HepG2 (cell line): ENCODE results near the gene PARP3. TPM values are rescaled to one million over a fixed set of nuclear protein-coding genes. Genes with fewer than 3 reads are reported as not detected.
A peak's percentile ranks its signal among the peaks of the same experiment; 100 is the strongest.

Experiments
- ATAC-seq: fragments of 200-7000 bp; cut with Tn5 transposase; 3 replicates; pipeline ENCODE4 v1.9.1; 2020; ENCODE audit warnings: mild to moderate bottlenecking, moderate library complexity
- BruUV-seq: library from RNA; stranded (reverse); fragments of 400-500 nt; replicated peaks from 2 replicates; lab custom pipeline; 2021; lab: Mats Ljungman, UMichigan
- CTCF ChIA-PET: fragments of 300-600 bp; formaldehyde crosslinking; extraction: SDS; loops from one replicate; lab custom pipeline; 2021; ENCODE audit warnings: low total read pairs, inconsistent platforms, low intra/inter-chr PET ratio; lab: Yijun Ruan, JAX
- POLR2A ChIA-PET: fragments of 350-600 bp; sonication (Branson Sonifier 250); formaldehyde crosslinking; loops from one replicate; lab custom pipeline; 2020; ENCODE audit warnings: antibody characterized with exemption, inconsistent platforms; lab: Yijun Ruan, JAX
- DNase-seq: peaks from one replicate; pipeline ENCODE4 v3.0.0-alpha.2; 2015; ENCODE audit warnings: low spot score
- FAIRE-seq: peaks from 3 replicates; lab custom pipeline; 2011; peaks lifted over from hg19 to GRCh38; lab: Jason Lieb, UNC
- H2AFZ ChIP-seq: one replicate; pipeline ENCODE4 v1.6.1; 2011; ENCODE audit warnings: low read length, inconsistent platforms
- H3K27ac ChIP-seq: fragments of 300-600 bp; 3 replicates; pipeline ENCODE4 v1.8.0; 2011; ENCODE audit warnings: mixed run types, mild to moderate bottlenecking, mixed read lengths, low read length, inconsistent platforms; ENCODE audit not compliant: insufficient read depth; ENCODE audit errors: extremely low read length
- H3K27me3 ChIP-seq, 2 experiments: fragments of 200-600 bp in 1 of 2; 2 replicates in 1 of 2; 3 replicates in 1 of 2; pipeline versions ENCODE4 v1.6.0 to v1.8.0; 2011; ENCODE audit warnings: low read length in 2 of 2, mild to moderate bottlenecking in 2 of 2, moderate library complexity in 2 of 2, inconsistent platforms in 1 of 2; ENCODE audit not compliant: insufficient read depth in 2 of 2, control insufficient read depth in 1 of 2
- H3K36me3 ChIP-seq, 2 experiments: fragments of 200-600 bp in 1 of 2; replicated peaks in 1 of 2; 2 replicates in 1 of 2; 3 replicates in 1 of 2; pipeline versions ENCODE4 v1.5.1 to v1.8.0; 2011; ENCODE audit warnings: low read length in 2 of 2, inconsistent platforms in 1 of 2; ENCODE audit not compliant: insufficient read depth in 2 of 2, control insufficient read depth in 1 of 2
- H3K4me1 ChIP-seq: 2 replicates; pipeline ENCODE4 v1.5.1; 2012; ENCODE audit warnings: low read length, inconsistent platforms; ENCODE audit not compliant: insufficient read depth
- H3K4me2 ChIP-seq: 2 replicates; pipeline ENCODE4 v1.6.0; 2011; ENCODE audit warnings: low read depth, low read length, inconsistent platforms
- H3K4me3 ChIP-seq, 3 experiments: fragments of 200-600 bp in 1 of 3; sonication (generic), shearing (Covaris generic) in 1 of 3; replicated peaks in 1 of 3; 2 replicates each; pipeline ENCODE4 v1.5.1; 2011 to 2016; ENCODE audit warnings: low read length in 3 of 3, inconsistent platforms in 2 of 3, low read depth in 2 of 3, mild to moderate bottlenecking in 2 of 3, control low read depth in 1 of 3, mixed read lengths in 1 of 3; ENCODE audit not compliant: insufficient read depth in 1 of 3
- H3K79me2 ChIP-seq: one replicate; pipeline ENCODE4 v1.6.1; 2011; ENCODE audit warnings: low read length, inconsistent platforms; ENCODE audit not compliant: insufficient read depth
- H3K9ac ChIP-seq: 2 replicates; pipeline ENCODE4 v1.6.0; 2011; ENCODE audit warnings: mild to moderate bottlenecking, low read depth, low read length, inconsistent platforms; ENCODE audit not compliant: insufficient read depth
- H3K9me3 ChIP-seq: 2 replicates; pipeline ENCODE4 v1.5.1; 2012; ENCODE audit warnings: mild to moderate bottlenecking, low read length
- H4K20me1 ChIP-seq: 2 replicates; pipeline ENCODE4 v1.6.0; 2011; ENCODE audit warnings: inconsistent platforms, mild to moderate bottlenecking, low read length, moderate library complexity; ENCODE audit not compliant: insufficient read depth
- BHLHE40 ChIP-seq: IDR thresholded peaks from 2 replicates; pipeline ENCODE4 v1.6.1; 2011; ENCODE audit warnings: low read length, improper control_type of control experiment
- CENPT ChIP-seq: sonication (generic); formaldehyde crosslinking; IDR thresholded peaks from 2 replicates; pipeline ENCODE4 v1.8.0; 2022; ENCODE audit warnings: low read depth, mild to moderate bottlenecking, moderate library complexity, missing genetic modification reagents
- FOSL2 ChIP-seq: sonication (generic); formaldehyde crosslinking; IDR thresholded peaks from 2 replicates; pipeline ENCODE4 v1.4.0; 2020; ENCODE audit warnings: missing genetic modification reagents
- FOXA3 ChIP-seq: IDR thresholded peaks from 2 replicates; pipeline ENCODE4 v1.6.1; 2016; ENCODE audit warnings: missing genetic modification reagents, missing compliant biosample characterization
- FOXP1 ChIP-seq, 2 experiments: fragments of 450-650 bp in 1 of 2; IDR thresholded peaks; 2 replicates each; pipeline ENCODE4 v1.6.1; 2017 to 2018; ENCODE audit warnings: antibody characterized with exemption in 1 of 2
- GTF3A ChIP-seq: sonication (generic); formaldehyde crosslinking; conservative IDR thresholded peaks from 2 replicates; pipeline ENCODE4 v1.4.0; 2020; ENCODE audit warnings: mild to moderate bottlenecking, missing genetic modification reagents
- PHF21A ChIP-seq: sonication (generic); formaldehyde crosslinking; IDR thresholded peaks from 2 replicates; pipeline ENCODE4 v1.5.0; 2020; ENCODE audit warnings: mild to moderate bottlenecking, missing genetic modification reagents
- PPARG ChIP-seq: conservative IDR thresholded peaks from 2 replicates; pipeline ENCODE4 v1.6.1; 2016; ENCODE audit warnings: missing biosample characterization, missing genetic modification reagents
- RXRB ChIP-seq: IDR thresholded peaks from 2 replicates; pipeline ENCODE4 v1.6.1; 2016; ENCODE audit warnings: borderline replicate concordance, missing genetic modification reagents, missing compliant biosample characterization
- SIN3B ChIP-seq: fragments of 150-350 bp; IDR thresholded peaks from 2 replicates; pipeline ENCODE4 v1.6.1; 2014; ENCODE audit warnings: low read length
- SMAD9 ChIP-seq: sonication (generic); formaldehyde crosslinking; IDR thresholded peaks from 2 replicates; pipeline ENCODE4 v1.5.1; 2020; ENCODE audit warnings: mild to moderate bottlenecking, missing genetic modification reagents
- SP1 ChIP-seq, 2 experiments: fragments of 450-650 bp in 1 of 2; sonication (generic) in 1 of 2; formaldehyde crosslinking in 1 of 2; IDR thresholded peaks; 2 replicates each; pipeline versions ENCODE4 v1.4.0 to v1.6.1; 2016 to 2020; ENCODE audit warnings: missing genetic modification reagents in 1 of 2
- TARDBP ChIP-seq: sonication (generic); formaldehyde crosslinking; IDR thresholded peaks from 2 replicates; pipeline ENCODE4 v1.8.0; 2022; ENCODE audit warnings: mild to moderate bottlenecking, missing genetic modification reagents
- ZNF180 ChIP-seq: sonication (generic); formaldehyde crosslinking; IDR thresholded peaks from 2 replicates; pipeline ENCODE4 v1.4.0; 2020; ENCODE audit warnings: low read depth, missing genetic modification reagents, borderline replicate concordance
- ZNF274 ChIP-seq: sonication (generic); formaldehyde crosslinking; IDR thresholded peaks from 2 replicates; pipeline ENCODE4 v1.5.1; 2020; ENCODE audit warnings: mild to moderate bottlenecking, missing genetic modification reagents
- ZNF382 ChIP-seq: sonication (generic); formaldehyde crosslinking; IDR thresholded peaks from 2 replicates; pipeline ENCODE4 v1.5.0; 2020; ENCODE audit warnings: missing genetic modification reagents, mild to moderate bottlenecking, borderline replicate concordance
- ZNF383 ChIP-seq: sonication (generic); formaldehyde crosslinking; IDR thresholded peaks from 2 replicates; pipeline ENCODE4 v1.4.0; 2020; ENCODE audit warnings: missing genetic modification reagents, mild to moderate bottlenecking, borderline replicate concordance
- ZSCAN20 ChIP-seq: sonication (generic); formaldehyde crosslinking; IDR thresholded peaks from 2 replicates; pipeline ENCODE4 v1.4.0; 2020; ENCODE audit warnings: missing genetic modification reagents, mild to moderate bottlenecking, borderline replicate concordance
- ZSCAN31 ChIP-seq: sonication (generic); formaldehyde crosslinking; IDR thresholded peaks from 2 replicates; pipeline ENCODE4 v1.5.0; 2020; ENCODE audit warnings: low read depth, mild to moderate bottlenecking, missing genetic modification reagents
- WGBS: methylation state at CpG from one replicate; pipeline ENCODE4 v1.1.6; 2017; ENCODE audit warnings: low lambda C conversion rate; 5-methylcytosine and 5-hydroxymethylcytosine counted together
- in situ Hi-C: cut with HindIII; loops from 2 replicates; pipeline ENCODE4 v1.10.0; 2017; ENCODE audit warnings: low pct_unique_long_range_greater_than_20kb; ENCODE audit not compliant: extremely low pct_ligation_motif_present
- intact Hi-C: fragments of 100-400 bp; cut with micrococcal nuclease; formaldehyde crosslinking; loops from one replicate; pipeline ENCODE4 v1.10.0; 2022; ENCODE audit not compliant: unreplicated experiment
- polyA plus RNA-seq, 8 experiments: library from polyadenylated mRNA; depleted of rRNA in 3 of 8; stranded (reverse) in 7 of 8; unstranded in 1 of 8; fragments of >200 nt; fragmentation: Illumina TruSeq in 4 of 8; extraction: Trizol in 4 of 8; gene quantifications; 2 replicates each; pipeline versions ENCODE4 v1.2.1 to v1.2.3, GENCODE V29; 2011 to 2016; ENCODE audit warnings: low read depth in 4 of 8, missing spikeins in 1 of 8, mixed read lengths in 1 of 8; ENCODE audit not compliant: insufficient read depth in 1 of 8
- total RNA-seq, 5 experiments: library from RNA; depleted of rRNA; stranded (reverse); fragments of >200 nt; fragmentation: Illumina TruSeq; extraction: Trizol; gene quantifications; 2 replicates each; pipeline ENCODE4 v1.2.3, GENCODE V29; 2016; ENCODE audit warnings: low read depth in 1 of 5
- TF ChIP-seq, protein P1 (sequence below): sonication (generic); formaldehyde crosslinking; IDR thresholded peaks from 2 replicates; pipeline ENCODE4 v1.9.0; 2021; ENCODE audit warnings: mild to moderate bottlenecking, missing genetic modification reagents

PARP3 gene
- total and polyA plus RNA-seq, 2 of the 13 experiments (the other 11 are each of a cell fraction or from before 2014, with no cell fraction given), result 11.2 to 21.5 TPM

DNA sequence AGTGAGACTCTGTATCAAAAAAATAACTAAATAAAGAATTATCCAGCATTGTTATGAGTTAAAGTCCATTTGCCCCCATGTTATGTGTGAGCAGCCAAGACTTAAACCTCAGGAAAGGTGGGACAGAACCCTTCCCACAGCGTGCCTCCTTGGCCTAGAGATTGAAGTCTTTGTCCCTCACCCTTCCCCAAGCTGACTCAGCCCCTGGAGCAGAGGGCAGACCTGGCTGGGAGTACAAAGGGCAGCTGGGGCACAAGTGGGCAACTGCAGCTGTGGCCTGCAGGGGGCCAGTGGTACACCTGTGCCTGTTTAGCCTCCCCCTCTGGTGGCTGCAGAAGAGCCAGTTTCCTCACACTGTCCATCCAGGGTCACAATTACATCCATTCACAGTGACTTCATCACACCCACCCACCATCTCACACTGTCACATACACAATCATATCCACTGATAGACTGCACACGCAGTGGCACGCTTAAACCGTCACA lies 40.2 kb downstream of the PARP3 start:
- peak overlapping the region; percentile 94 for H3K27ac ChIP-seq
- no peak overlapping the region for H2AFZ ChIP-seq
- H3K79me2 ChIP-seq, result peaks cover 17% of the 10 kb centered on the region
- intact Hi-C loops, result loop anchor here (2.0 kb wide), 1 partner anchor 40 kb away; the partner anchor contains the start of gene PARP3
- ATAC-seq (peak; percentile 82), FAIRE-seq (peak; percentile 93), DNase-seq (peak; percentile 91)
- H3K4me2 ChIP-seq, result peak overlapping the region; percentile 98
- no peaks in the 10 kb centered on the region; a peak in 1 of 5 replicates for H3K36me3 ChIP-seq
- BruUV-seq, result TSS peak; percentile 87
- in situ Hi-C loops, result no loop called here
- H3K4me1 ChIP-seq, result peaks cover 51% of the 10 kb centered on the region
- 2% methylated on average over 4 of the region's 4 CpGs for WGBS
- no peaks in the 10 kb centered on the region for H3K27me3 ChIP-seq
- H3K9me3 ChIP-seq, result no peaks in the 10 kb centered on the region
- POLR2A ChIA-PET, result interaction anchor here (0.8 to 6.4 kb wide), 12 partner anchors 9 to 311 kb away, joined by 3 to 187 read pairs (median 12); partner anchors contain the start of genes ABHD14A, ABHD14B, PARP3 and PCBP4
- CTCF ChIA-PET, result interaction anchor here (2.2 to 2.6 kb wide), 2 partner anchors 8 to 40 kb away, joined by 12 to 19 read pairs; partner anchors contain the start of genes ABHD14B, PARP3 and RRP9
- H3K9ac ChIP-seq, result peak overlapping the region; percentile 89
- H3K4me3 ChIP-seq, result peak overlapping the region; percentile 70 to 83 (median 73)
- H4K20me1 ChIP-seq, result no peaks in the 10 kb centered on the region
- TF ChIP-seq ZNF180 (CRISPR knock-in tag) (no peak), ZNF382 (no peak), ZNF274 (CRISPR knock-in tag) (no peak), TARDBP (CRISPR knock-in tag) (peak; percentile 55; the same call in 1 of the 2 replicates), ZNF383 (CRISPR knock-in tag) (no peak), FOXA3 (CRISPR knock-in tag) (peak; percentile 67; the same call in 1 of the 2 replicates), ZSCAN20 (CRISPR knock-in tag) (no peak), SIN3B (peak; percentile 50), BHLHE40 (peak; percentile 55; the same call in 1 of the 2 replicates), RXRB (CRISPR knock-in tag) (peak; percentile 84), SP1 (IDR thresholded peaks at IDR 0.05) (no peak), SP1 (CRISPR knock-in tag; IDR thresholded peaks at IDR 0.05) (peak; percentile 68), FOSL2 (CRISPR knock-in tag) (peak; percentile 94), FOXP1 (IDR thresholded peaks at IDR 0.05) (no peak), FOXP1 (CRISPR knock-in tag; IDR thresholded peaks at IDR 0.05) (0 out of 2 replicates have a peak, but pooled peaks have one; percentile 38), GTF3A (no peak), CENPT (CRISPR knock-in tag) (peak; percentile 66; the same call in 1 of the 2 replicates), PHF21A (CRISPR knock-in tag) (peak; percentile 76; the same call in 1 of the 2 replicates), PPARG (CRISPR knock-in tag) (peak; percentile 86), ZSCAN31 (no peak), SMAD9 (CRISPR knock-in tag) (no peak)
- TF ChIP-seq, protein P1, sequence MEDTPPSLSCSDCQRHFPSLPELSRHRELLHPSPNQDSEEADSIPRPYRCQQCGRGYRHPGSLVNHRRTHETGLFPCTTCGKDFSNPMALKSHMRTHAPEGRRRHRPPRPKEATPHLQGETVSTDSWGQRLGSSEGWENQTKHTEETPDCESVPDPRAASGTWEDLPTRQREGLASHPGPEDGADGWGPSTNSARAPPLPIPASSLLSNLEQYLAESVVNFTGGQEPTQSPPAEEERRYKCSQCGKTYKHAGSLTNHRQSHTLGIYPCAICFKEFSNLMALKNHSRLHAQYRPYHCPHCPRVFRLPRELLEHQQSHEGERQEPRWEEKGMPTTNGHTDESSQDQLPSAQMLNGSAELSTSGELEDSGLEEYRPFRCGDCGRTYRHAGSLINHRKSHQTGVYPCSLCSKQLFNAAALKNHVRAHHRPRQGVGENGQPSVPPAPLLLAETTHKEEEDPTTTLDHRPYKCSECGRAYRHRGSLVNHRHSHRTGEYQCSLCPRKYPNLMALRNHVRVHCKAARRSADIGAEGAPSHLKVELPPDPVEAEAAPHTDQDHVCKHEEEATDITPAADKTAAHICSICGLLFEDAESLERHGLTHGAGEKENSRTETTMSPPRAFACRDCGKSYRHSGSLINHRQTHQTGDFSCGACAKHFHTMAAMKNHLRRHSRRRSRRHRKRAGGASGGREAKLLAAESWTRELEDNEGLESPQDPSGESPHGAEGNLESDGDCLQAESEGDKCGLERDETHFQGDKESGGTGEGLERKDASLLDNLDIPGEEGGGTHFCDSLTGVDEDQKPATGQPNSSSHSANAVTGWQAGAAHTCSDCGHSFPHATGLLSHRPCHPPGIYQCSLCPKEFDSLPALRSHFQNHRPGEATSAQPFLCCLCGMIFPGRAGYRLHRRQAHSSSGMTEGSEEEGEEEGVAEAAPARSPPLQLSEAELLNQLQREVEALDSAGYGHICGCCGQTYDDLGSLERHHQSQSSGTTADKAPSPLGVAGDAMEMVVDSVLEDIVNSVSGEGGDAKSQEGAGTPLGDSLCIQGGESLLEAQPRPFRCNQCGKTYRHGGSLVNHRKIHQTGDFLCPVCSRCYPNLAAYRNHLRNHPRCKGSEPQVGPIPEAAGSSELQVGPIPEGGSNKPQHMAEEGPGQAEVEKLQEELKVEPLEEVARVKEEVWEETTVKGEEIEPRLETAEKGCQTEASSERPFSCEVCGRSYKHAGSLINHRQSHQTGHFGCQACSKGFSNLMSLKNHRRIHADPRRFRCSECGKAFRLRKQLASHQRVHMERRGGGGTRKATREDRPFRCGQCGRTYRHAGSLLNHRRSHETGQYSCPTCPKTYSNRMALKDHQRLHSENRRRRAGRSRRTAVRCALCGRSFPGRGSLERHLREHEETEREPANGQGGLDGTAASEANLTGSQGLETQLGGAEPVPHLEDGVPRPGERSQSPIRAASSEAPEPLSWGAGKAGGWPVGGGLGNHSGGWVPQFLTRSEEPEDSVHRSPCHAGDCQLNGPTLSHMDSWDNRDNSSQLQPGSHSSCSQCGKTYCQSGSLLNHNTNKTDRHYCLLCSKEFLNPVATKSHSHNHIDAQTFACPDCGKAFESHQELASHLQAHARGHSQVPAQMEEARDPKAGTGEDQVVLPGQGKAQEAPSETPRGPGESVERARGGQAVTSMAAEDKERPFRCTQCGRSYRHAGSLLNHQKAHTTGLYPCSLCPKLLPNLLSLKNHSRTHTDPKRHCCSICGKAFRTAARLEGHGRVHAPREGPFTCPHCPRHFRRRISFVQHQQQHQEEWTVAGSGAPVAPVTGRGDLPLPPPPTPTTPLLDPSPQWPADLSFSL, result 0 out of 2 replicates have a peak, but pooled peaks have one; percentile 27
